ENCODE data around the gene RBM3. TPM values are rescaled to one million over a fixed set of nuclear protein-coding genes. Genes with fewer than 3 reads are reported as not detected.
"Not testable (repeated sequence)": the region's sequence is repeated elsewhere in the genome, so short reads cannot be mapped to it uniquely, and the experiment has no call there.

Gene RBM3
- total RNA-seq, 2 donors from 2014 or later: 184 to 194 TPM

- no peak for DNase-seq
- Histone ChIP-seq H3K27ac (peak overlapping the region in 3 of 4 donors; percentile 78 to 88 (median 86)), H3K4me3 (no peak overlapping the region), H3K36me3 (replicated peaks in 1 of 2; ENCODE audit: insufficient read depth in 1 of 2, low read depth in 2 of 2) (peaks cover 0 to 2% of the 10 kb centered on the region in 2 donors), H3K4me1 (peaks cover 11% of the 10 kb centered on the region), H3K9me3 (no peaks in the 10 kb centered on the region), H3K27me3 (no peaks in the 10 kb centered on the region)
- no peak for ATAC-seq
- intact Hi-C loops (cut with DNase I): no loop called here
- WGBS, 2 donors: 71 to 78% methylated on average over 7 of the region's 7 CpGs
- TF ChIP-seq CTCF (IDR thresholded peaks at IDR 0.05): no peak
- no peak for TF ChIP-seq POLR2A (IDR thresholded peaks at IDR 0.05)
These were observed 33.8 kb upstream of the RBM3 start for GRCh38 chrX:48540480-48540879.

- Histone ChIP-seq H3K4me3 (no peak overlapping the region), H3K9me3 (no peaks in the 10 kb centered on the region), H3K27me3 (no peaks in the 10 kb centered on the region), H3K27ac (no peak overlapping the region), H3K36me3 (replicated peaks in 1 of 2; ENCODE audit: insufficient read depth in 1 of 2, low read depth in 2 of 2) (peaks cover 0 to 2% of the 10 kb centered on the region in 2 donors), H3K4me1 (peaks cover 11% of the 10 kb centered on the region)
- no peak for ATAC-seq
- intact Hi-C loops (cut with DNase I): no loop called here
- no peak for DNase-seq
- 76 to 78% methylated on average over 9 to 10 of the region's 10 CpGs for WGBS, 2 donors
- no peak for TF ChIP-seq CTCF (IDR thresholded peaks at IDR 0.05)
- TF ChIP-seq POLR2A (IDR thresholded peaks at IDR 0.05): no peak
These were observed 33.0 kb upstream of the RBM3 start for GRCh38 chrX:48541140-48541814.

GRCh38 chrX:48548871-48549270 is 25.4 kb upstream of the RBM3 start:
- intact Hi-C loops (cut with DNase I): no loop called here
- TF ChIP-seq CTCF (IDR thresholded peaks at IDR 0.05): no peak
- TF ChIP-seq POLR2A (IDR thresholded peaks at IDR 0.05): no peak
- no peaks in the 10 kb centered on the region for H3K9me3 ChIP-seq
- H3K4me1 ChIP-seq: peaks cover 11% of the 10 kb centered on the region
- no peak for DNase-seq
- no peak overlapping the region for H3K27ac ChIP-seq
- 54 to 59% methylated on average over 2 to 3 of the region's 3 CpGs for WGBS, 2 donors
- H3K36me3 ChIP-seq (replicated peaks in 1 of 2; ENCODE audit: insufficient read depth in 1 of 2, low read depth in 2 of 2): peaks cover 0 to 2% of the 10 kb centered on the region in 2 donors
- no peak overlapping the region for H3K4me3 ChIP-seq
- ATAC-seq: no peak
- H3K27me3 ChIP-seq: no peaks in the 10 kb centered on the region

- H3K27me3 ChIP-seq; DNase-seq; ATAC-seq; H3K4me3 ChIP-seq; H3K9me3 ChIP-seq; H3K4me1 ChIP-seq; H3K36me3 ChIP-seq (replicated peaks in 1 of 2; ENCODE audit: insufficient read depth in 1 of 2, low read depth in 2 of 2); H3K27ac ChIP-seq; intact Hi-C loops (cut with DNase I): not testable (repeated sequence)
- WGBS, 2 donors: 87 to 94% methylated on average over 6 to 9 of the region's 9 CpGs
These were observed 18.5 kb upstream of the RBM3 start for GRCh38 chrX:48555731-48556325.

GRCh38 chrX:48558271-48558670 is 16.0 kb upstream of the RBM3 start:
- 76 to 85% methylated on average over 4 of the region's 4 CpGs for WGBS, 2 donors
- intact Hi-C loops (cut with DNase I): no loop called here
- H3K27me3 ChIP-seq: no peaks in the 10 kb centered on the region
- no peak for DNase-seq
- TF ChIP-seq CTCF (IDR thresholded peaks at IDR 0.05): no peak
- TF ChIP-seq POLR2A (IDR thresholded peaks at IDR 0.05): no peak
- peaks cover 0 to 4% of the 10 kb centered on the region in 2 donors for H3K36me3 ChIP-seq (replicated peaks in 1 of 2; ENCODE audit: insufficient read depth in 1 of 2, low read depth in 2 of 2)
- ATAC-seq: peak; percentile 42
- no peak overlapping the region for H3K27ac ChIP-seq
- H3K4me3 ChIP-seq: no peak overlapping the region
- H3K9me3 ChIP-seq: no peaks in the 10 kb centered on the region
- no peaks in the 10 kb centered on the region for H3K4me1 ChIP-seq

Measured in body of pancreas (tissue), 4 donors.